ENCODE data around the gene ASAP3. TPM values are rescaled to one million over a fixed set of nuclear protein-coding genes. Genes with fewer than 3 reads are reported as not detected.

Gene ASAP3
- total RNA-seq, 1 donor, result 107 TPM

DNA sequence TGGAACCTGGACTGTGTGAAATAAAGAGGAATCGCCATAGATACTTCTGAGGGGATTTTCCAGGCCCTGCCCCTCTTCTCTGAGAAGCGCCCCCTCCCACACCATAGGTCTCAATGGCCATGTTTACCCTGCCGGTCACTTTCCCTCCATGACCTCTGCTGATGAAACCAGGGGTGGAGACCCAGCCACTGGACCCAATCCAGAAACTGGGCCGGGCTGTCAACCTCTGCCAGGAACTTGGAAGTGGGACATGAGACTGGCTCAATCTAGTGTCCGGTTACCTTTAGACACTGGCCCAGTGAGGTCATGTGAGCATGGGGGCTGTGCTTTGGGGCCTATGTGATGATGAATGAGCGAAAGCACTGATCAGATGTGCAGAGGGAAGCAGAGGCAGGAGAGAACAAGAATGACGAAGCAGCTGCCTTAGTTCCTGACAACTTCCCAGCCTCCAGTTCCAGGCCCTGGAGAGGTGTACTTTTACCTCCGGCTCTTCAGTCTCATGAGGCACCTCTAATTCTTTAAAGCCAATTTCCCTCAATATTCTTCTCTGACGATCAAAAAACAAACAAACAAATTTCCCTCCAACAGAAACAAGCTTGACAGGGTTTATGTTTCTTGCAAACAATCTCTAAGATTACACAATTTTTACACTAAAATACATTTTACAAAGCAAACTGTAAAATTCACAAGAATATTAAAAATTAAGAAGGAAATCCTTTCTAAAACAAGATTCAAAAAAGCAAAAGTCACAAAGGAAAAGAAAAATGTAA lies 4.9 kb downstream of the ASAP3 start:
- H3K36me3 ChIP-seq (ENCODE audit: insufficient read depth, low read length), result no peaks in the 10 kb centered on the region
- H4K20me1 ChIP-seq (ENCODE audit: insufficient read depth, low read length), result peaks cover 20% of the 10 kb centered on the region
- H3K27me3 ChIP-seq (ENCODE audit: insufficient read depth, low read length), result no peaks in the 10 kb centered on the region
- DNase-seq (ENCODE audit: insufficient read length, low spot score, missing footprints), result peak; percentile 81
- no peaks in the 10 kb centered on the region for H3K9me3 ChIP-seq (ENCODE audit: low read depth, low read length)
- peaks cover 31% of the 10 kb centered on the region for H3K79me2 ChIP-seq (ENCODE audit: insufficient read depth, low read length)
- H2AFZ ChIP-seq (ENCODE audit: low read length), result peak overlapping the region; percentile 10
- no peak overlapping the region for H3K4me3 ChIP-seq (ENCODE audit: insufficient read depth, low read length)
- peaks cover 25% of the 10 kb centered on the region for H3K4me1 ChIP-seq (ENCODE audit: insufficient read depth, low read length)
- peak overlapping the region; percentile 48 for H3K27ac ChIP-seq (ENCODE audit: low read depth, low read length)
- no peak for TF ChIP-seq CTCF (IDR thresholded peaks at IDR 0.05; ENCODE audit: extremely low read depth, low read depth, low read length)
- H3K4me2 ChIP-seq (ENCODE audit: insufficient read depth, low read length), result peak overlapping the region; percentile 32

GRCh38 chr1:23477359-23478144 lies 6.4 kb downstream of the ASAP3 start:
- Histone ChIP-seq H3K27me3 (ENCODE audit: insufficient read depth, low read length) (no peaks in the 10 kb centered on the region), H4K20me1 (ENCODE audit: insufficient read depth, low read length) (peaks cover 17% of the 10 kb centered on the region), H3K36me3 (ENCODE audit: insufficient read depth, low read length) (no peaks in the 10 kb centered on the region), H3K4me1 (ENCODE audit: insufficient read depth, low read length) (peaks cover 32% of the 10 kb centered on the region), H3K4me3 (ENCODE audit: insufficient read depth, low read length) (no peak overlapping the region), H3K79me2 (ENCODE audit: insufficient read depth, low read length) (peaks cover 32% of the 10 kb centered on the region), H3K4me2 (ENCODE audit: insufficient read depth, low read length) (no peak overlapping the region), H3K9me3 (ENCODE audit: low read depth, low read length) (no peaks in the 10 kb centered on the region), H3K27ac (ENCODE audit: low read depth, low read length) (no peak overlapping the region), H2AFZ (ENCODE audit: low read length) (no peak overlapping the region)
- TF ChIP-seq CTCF (IDR thresholded peaks at IDR 0.05; ENCODE audit: extremely low read depth, low read depth, low read length), result no peak
- DNase-seq (ENCODE audit: insufficient read length, low spot score, missing footprints), result no peak

DNA sequence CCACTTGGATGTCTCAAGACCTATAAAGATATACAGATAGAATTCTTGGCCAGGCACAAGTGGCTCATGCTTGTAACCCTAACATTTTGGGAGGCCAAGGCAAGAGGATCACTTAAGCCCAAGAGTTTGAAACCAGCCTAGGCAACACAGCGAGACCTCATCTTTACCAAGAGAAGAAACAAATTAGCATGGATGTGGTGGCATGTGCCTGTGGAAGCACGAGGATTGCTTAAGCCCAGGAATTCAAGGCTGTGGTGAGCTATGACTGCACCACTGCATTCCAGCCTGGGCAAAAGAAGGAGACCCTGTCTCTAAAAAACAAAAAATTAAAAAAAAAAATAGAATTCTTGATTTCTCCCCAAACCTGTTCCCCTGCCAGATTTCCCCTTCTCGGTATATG lies 8.3 kb downstream of the ASAP3 start:
- Histone ChIP-seq H3K27me3 (ENCODE audit: insufficient read depth, low read length) (no peaks in the 10 kb centered on the region), H3K36me3 (ENCODE audit: insufficient read depth, low read length) (no peaks in the 10 kb centered on the region), H3K4me3 (ENCODE audit: insufficient read depth, low read length) (no peak overlapping the region), H3K79me2 (ENCODE audit: insufficient read depth, low read length) (peaks cover 16% of the 10 kb centered on the region), H2AFZ (ENCODE audit: low read length) (no peak overlapping the region), H3K9me3 (ENCODE audit: low read depth, low read length) (no peaks in the 10 kb centered on the region), H3K4me1 (ENCODE audit: insufficient read depth, low read length) (peaks cover 45% of the 10 kb centered on the region), H3K27ac (ENCODE audit: low read depth, low read length) (peak overlapping the region; percentile 77), H4K20me1 (ENCODE audit: insufficient read depth, low read length) (peaks cover 8% of the 10 kb centered on the region), H3K4me2 (ENCODE audit: insufficient read depth, low read length) (peak overlapping the region; percentile 73)
- no peak for TF ChIP-seq CTCF (IDR thresholded peaks at IDR 0.05; ENCODE audit: extremely low read depth, low read depth, low read length)
- DNase-seq (ENCODE audit: insufficient read length, low spot score, missing footprints), result no peak

DNA sequence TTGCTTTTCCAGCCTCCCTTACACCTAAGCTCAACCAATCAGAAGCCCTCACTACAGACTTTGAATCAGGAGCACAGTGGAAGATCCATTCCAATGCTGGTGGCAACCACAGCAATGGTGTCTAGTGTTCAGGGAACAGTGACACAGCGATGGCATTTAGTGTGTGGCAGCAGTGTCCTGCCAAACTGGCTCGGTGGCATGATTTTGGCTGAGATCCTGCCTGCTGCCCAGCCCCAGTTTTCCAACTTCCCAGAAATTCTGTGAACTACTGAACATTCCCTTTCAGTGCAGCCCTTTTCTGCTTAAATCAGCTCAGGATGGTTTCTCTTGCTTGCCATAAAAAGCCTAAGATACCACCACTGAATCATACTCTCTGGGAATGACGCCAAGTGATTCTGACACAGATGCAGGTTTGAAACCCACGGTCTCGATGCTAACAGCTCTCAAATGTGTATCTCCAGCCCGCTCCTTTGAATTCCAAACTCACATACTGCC lies 8.8 kb downstream of the ASAP3 start:
- H3K27ac ChIP-seq (ENCODE audit: low read depth, low read length), result peak overlapping the region; percentile 77
- peaks cover 8% of the 10 kb centered on the region for H4K20me1 ChIP-seq (ENCODE audit: insufficient read depth, low read length)
- H3K4me3 ChIP-seq (ENCODE audit: insufficient read depth, low read length), result peak overlapping the region; percentile 18
- peaks cover 50% of the 10 kb centered on the region for H3K4me1 ChIP-seq (ENCODE audit: insufficient read depth, low read length)
- no peaks in the 10 kb centered on the region for H3K27me3 ChIP-seq (ENCODE audit: insufficient read depth, low read length)
- peaks cover 12% of the 10 kb centered on the region for H3K79me2 ChIP-seq (ENCODE audit: insufficient read depth, low read length)
- no peaks in the 10 kb centered on the region for H3K9me3 ChIP-seq (ENCODE audit: low read depth, low read length)
- H3K4me2 ChIP-seq (ENCODE audit: insufficient read depth, low read length), result peak overlapping the region; percentile 73
- TF ChIP-seq CTCF (IDR thresholded peaks at IDR 0.05; ENCODE audit: extremely low read depth, low read depth, low read length), result no peak
- peak overlapping the region; percentile 15 for H2AFZ ChIP-seq (ENCODE audit: low read length)
- no peaks in the 10 kb centered on the region for H3K36me3 ChIP-seq (ENCODE audit: insufficient read depth, low read length)
- peak; percentile 89 for DNase-seq (ENCODE audit: insufficient read length, low spot score, missing footprints)
